A549 (cell line): Measurements from ENCODE around the gene CD80. TPM values are rescaled to one million over a fixed set of nuclear protein-coding genes. Genes with fewer than 3 reads are reported as not detected.

ENCODE experiments used
- ATAC-seq, 2 experiments: fragments of 200-7000 bp in 1 of 2; fragments of >200 bp in 1 of 2; cut with Nextera tagmentation in 1 of 2; cut with Tn5 transposase in 1 of 2; 3 replicates each; pipeline versions ENCODE4 v1.8.0 to v1.9.1; 2018 to 2020; ENCODE audit warnings: mild to moderate bottlenecking in 1 of 2, moderate library complexity in 1 of 2
- CTCF ChIA-PET: fragments of 300-600 bp; sonication (Branson Sonifier 250); formaldehyde crosslinking; extraction: SDS; loops from one replicate; lab custom pipeline; 2021; ENCODE audit warnings: antibody characterized with exemption, inconsistent platforms; lab: Yijun Ruan, JAX
- POLR2A ChIA-PET: fragments of 350-600 bp; formaldehyde crosslinking; extraction: SDS; loops from one replicate; lab custom pipeline; 2021; ENCODE audit warnings: antibody characterized with exemption, inconsistent platforms; lab: Yijun Ruan, JAX
- DNase-seq, 2 experiments: peaks; one replicate each; pipeline versions ENCODE4 v3.0.0 to v3.0.0-alpha.2; 2011 to 2016; ENCODE audit warnings: low read depth in 1 of 2, low spot score in 1 of 2
- FAIRE-seq: peaks from 2 replicates; lab custom pipeline; 2011; peaks lifted over from hg19 to GRCh38; lab: Jason Lieb, UNC
- H3K27ac ChIP-seq, 2 experiments: fragments of >200 bp; sonication (Bioruptor Twin); formaldehyde crosslinking; 3 replicates each; pipeline ENCODE4 v1.5.1; 2016 to 2017
- H3K4me1 ChIP-seq: fragments of >200 bp; sonication (Bioruptor Twin); formaldehyde crosslinking; 3 replicates; pipeline ENCODE4 v1.6.1; 2016
- H3K4me2 ChIP-seq: fragments of >200 bp; sonication (Bioruptor Twin); formaldehyde crosslinking; 3 replicates; pipeline ENCODE4 v1.6.1; 2016
- H3K4me3 ChIP-seq: fragments of >200 bp; sonication (Bioruptor Twin); formaldehyde crosslinking; 3 replicates; pipeline ENCODE4 v1.5.1; 2016
- H3K9me3 ChIP-seq: fragments of >200 bp; sonication (Bioruptor Twin); formaldehyde crosslinking; 3 replicates; pipeline ENCODE4 v1.6.1; 2016
- ATOH8 ChIP-seq: fragments of 250-450 bp; sonication (Bioruptor Pico); IDR thresholded peaks from 2 replicates; pipeline ENCODE4 v1.5.0; 2020; ENCODE audit warnings: low read depth, mild to moderate bottlenecking, moderate library complexity
- BCL3 ChIP-seq: fragments of >200 bp; sonication (Bioruptor Twin); formaldehyde crosslinking; IDR thresholded peaks from 3 replicates; pipeline ENCODE4 v1.6.1; 2016
- ELK1 ChIP-seq: fragments of 150-350 bp; IDR thresholded peaks from 2 replicates; pipeline ENCODE4 v1.6.1; 2014; ENCODE audit warnings: low read depth, mild to moderate bottlenecking, low read length
- ESRRA ChIP-seq: fragments of 150-350 bp; IDR thresholded peaks from 2 replicates; pipeline ENCODE4 v1.6.1; 2014; ENCODE audit warnings: mild to moderate bottlenecking, low read length, borderline replicate concordance
- GATA3 ChIP-seq: IDR thresholded peaks from 2 replicates; pipeline ENCODE4 v1.6.1; 2012; ENCODE audit warnings: borderline replicate concordance
- HES2 ChIP-seq: fragments of >200 bp; sonication (Bioruptor Twin); formaldehyde crosslinking; IDR thresholded peaks from 2 replicates; pipeline ENCODE4 v1.6.1; 2016
- HEYL ChIP-seq: fragments of 250-450 bp; sonication (Bioruptor Pico); IDR thresholded peaks from 2 replicates; pipeline ENCODE4 v1.8.0; 2021; ENCODE audit warnings: mild to moderate bottlenecking, moderate library complexity
- HMGXB4 ChIP-seq: fragments of 250-450 bp; sonication (Bioruptor Pico); IDR thresholded peaks from 2 replicates; pipeline ENCODE4 v1.5.0; 2021; ENCODE audit warnings: mild to moderate bottlenecking, moderate library complexity, borderline replicate concordance
- KDM1A ChIP-seq: fragments of 200-600 bp; sonication (generic); IDR thresholded peaks from 2 replicates; pipeline ENCODE4 v1.6.1; 2016; ENCODE audit warnings: low read depth, mild to moderate bottlenecking
- MAX ChIP-seq: IDR thresholded peaks from 2 replicates; pipeline ENCODE4 v1.6.1; 2012
- MYC ChIP-seq: IDR thresholded peaks from 2 replicates; pipeline ENCODE4 v1.6.1; 2012; ENCODE audit warnings: mild to moderate bottlenecking, inconsistent platforms, low read length, improper control_type of control experiment, borderline replicate concordance
- PBX3 ChIP-seq: IDR thresholded peaks from 2 replicates; pipeline ENCODE4 v1.6.1; 2012
- PHF8 ChIP-seq: fragments of 200-600 bp; sonication (generic); IDR thresholded peaks from 2 replicates; pipeline ENCODE4 v1.6.1; 2016; ENCODE audit warnings: low read depth, mild to moderate bottlenecking, antibody characterized with exemption, moderate library complexity, borderline replicate concordance
- RAD21 ChIP-seq, 2 experiments: fragments of >200 bp in 1 of 2; sonication (Bioruptor Twin) in 1 of 2; formaldehyde crosslinking in 1 of 2; IDR thresholded peaks in 1 of 2; conservative IDR thresholded peaks in 1 of 2; 2 replicates in 1 of 2; 3 replicates in 1 of 2; pipeline ENCODE4 v1.6.1; 2012 to 2018; ENCODE audit warnings: inconsistent platforms in 1 of 2
- RFX5 ChIP-seq: fragments of 450-650 bp; IDR thresholded peaks from 2 replicates; pipeline ENCODE4 v1.7.1; 2014; ENCODE audit warnings: antibody characterized with exemption, mild to moderate bottlenecking, moderate library complexity
- TFCP2L1 ChIP-seq: fragments of 250-450 bp; sonication (Bioruptor Pico); IDR thresholded peaks from 2 replicates; pipeline ENCODE4 v1.5.0; 2021; ENCODE audit warnings: mild to moderate bottlenecking
- USF2 ChIP-seq: fragments of 450-650 bp; IDR thresholded peaks from 2 replicates; pipeline ENCODE4 v1.6.1; 2014; ENCODE audit warnings: antibody characterized with exemption
- ZC3H11A ChIP-seq: fragments of 450-650 bp; IDR thresholded peaks from 2 replicates; pipeline ENCODE4 v1.6.1; 2014; ENCODE audit warnings: antibody characterized with exemption, mild to moderate bottlenecking
- ZSCAN20 ChIP-seq: fragments of 250-450 bp; sonication (Bioruptor Pico); IDR thresholded peaks from 2 replicates; pipeline ENCODE4 v1.8.0; 2022; ENCODE audit warnings: mild to moderate bottlenecking, moderate library complexity
- WGBS: methylation state at CpG from one replicate; pipeline ENCODE4 v1.1.6; 2017; ENCODE audit errors: missing lambda C conversion rate; 5-methylcytosine and 5-hydroxymethylcytosine counted together
- polyA plus RNA-seq, 4 experiments: library from polyadenylated mRNA; depleted of rRNA in 3 of 4; stranded (reverse); fragments of >200 nt; fragmentation: RNase III in 1 of 4; extraction: RNeasy Plus Mini Kit Qiagen cat#74134 plus additional on column Dnase treatment in 1 of 4; gene quantifications; 2 replicates in 3 of 4; 3 replicates in 1 of 4; pipeline ENCODE4 v1.2.3, GENCODE V29; 2011 to 2017

The CD80 gene
- polyA plus RNA-seq, 2 of the 4 experiments (the other 2 are of a cell fraction): 0.08 TPM; not detected in 1

- H3K9me3 ChIP-seq: no peaks in the 10 kb centered on the region
- no peak for ATAC-seq
- no peak overlapping the region for H3K27ac ChIP-seq
- POLR2A ChIA-PET: no interaction called here
- TF ChIP-seq TFCP2L1 (no peak), KDM1A (no peak), HES2 (no peak), PHF8 (no peak), HEYL (no peak), RAD21 (conservative IDR thresholded peaks at IDR 0.05 in 1 of 2, IDR thresholded peaks at IDR 0.05 in 1 of 2) (no peak), MYC (no peak), GATA3 (no peak), ESRRA (no peak), RFX5 (no peak), ATOH8 (no peak), BCL3 (no peak), ELK1 (no peak)
- DNase-seq: no peak
- H3K4me1 ChIP-seq: peaks cover 4% of the 10 kb centered on the region; the same call in 2 of the 3 replicates
- H3K4me3 ChIP-seq: no peak overlapping the region
- FAIRE-seq: no peak
- CTCF ChIA-PET: no interaction called here
- WGBS: 83% methylated on average over 1 of the region's 1 CpG
- no peak overlapping the region for H3K4me2 ChIP-seq
Measured at GRCh38 chr3:119602676-119603075, 43.3 kb upstream of the CD80 start.

GRCh38 chr3:119601154-119601553 is 41.7 kb upstream of the CD80 start:
- DNase-seq (no peak), ATAC-seq (no peak), FAIRE-seq (no peak)
- Histone ChIP-seq H3K27ac (no peak overlapping the region), H3K4me3 (no peak overlapping the region), H3K4me2 (no peak overlapping the region), H3K4me1 (peaks cover 8% of the 10 kb centered on the region; the same call in 2 of the 3 replicates), H3K9me3 (no peaks in the 10 kb centered on the region)
- ChIA-PET POLR2A (no interaction called here), CTCF (interaction anchor here (1.7 to 2.1 kb wide), 2 partner anchors 11 to 81 kb away, joined by 5 to 6 read pairs; no protein-coding TSS in a partner anchor)
- WGBS: 84% methylated on average over 3 of the region's 3 CpGs
- no peak for TF ChIP-seq ELK1
- TF ChIP-seq PBX3: no peak
- no peak for TF ChIP-seq MAX
- no peak for TF ChIP-seq ZC3H11A
- TF ChIP-seq ZSCAN20: no peak
- TF ChIP-seq HMGXB4 (CRISPR knock-in tag): no peak
- TF ChIP-seq USF2: no peak
